Psoas muscle (tissue), 8 donors: Measurements from ENCODE around the gene C2CD2. TPM values are rescaled to one million over a fixed set of nuclear protein-coding genes. Genes with fewer than 3 reads are reported as not detected.

Experiments
- ATAC-seq, 4 donors: fragments of 200-7000 bp; cut with Tn5 transposase; one replicate each; pipeline ENCODE4 v1.9.1; 2020; ENCODE audit warnings: moderate library complexity in 3 of 4, mild to moderate bottlenecking in 2 of 4
- DNase-seq, 2 donors: peaks; one replicate each; pipeline ENCODE4 v3.0.0-alpha.2; 2020
- H3K27ac ChIP-seq: fragments of 200-600 bp; one replicate; pipeline ENCODE4 v1.8.0; 2022
- H3K27me3 ChIP-seq, 3 donors: fragments of 200-600 bp in 1 of 3; one replicate each; pipeline versions ENCODE4 v1.6.1 to v1.8.0; 2013 to 2022; ENCODE audit warnings: low read length in 2 of 3, mild to moderate bottlenecking in 2 of 3, moderate library complexity in 1 of 3; ENCODE audit not compliant: insufficient read depth in 3 of 3
- H3K36me3 ChIP-seq, 2 donors: fragments of 200-600 bp in 1 of 2; one replicate each; pipeline versions ENCODE4 v1.6.1 to v1.8.0; 2013 to 2022; ENCODE audit warnings: low read depth in 1 of 2, mild to moderate bottlenecking in 1 of 2, moderate library complexity in 1 of 2; ENCODE audit not compliant: insufficient read depth in 1 of 2
- H3K4me1 ChIP-seq: fragments of 200-600 bp; one replicate; pipeline ENCODE4 v1.8.0; 2022
- H3K4me3 ChIP-seq: fragments of 200-600 bp; one replicate; pipeline ENCODE4 v1.8.0; 2022; ENCODE audit warnings: mild to moderate bottlenecking
- H3K9me3 ChIP-seq: fragments of 200-600 bp; one replicate; pipeline ENCODE4 v1.8.0; 2022
- CTCF ChIP-seq: fragments of 200-600 bp; IDR thresholded peaks from one replicate; pipeline ENCODE4 v1.8.0; 2022; ENCODE audit warnings: antibody characterized with exemption
- WGBS, 3 donors: extraction: QIAGEN DNeasy Blood & Tissue Kit; methylation state at CpG; one replicate each; pipeline versions ENCODE4 v1.1.6 to v1.1.7; 2013; 5-methylcytosine and 5-hydroxymethylcytosine counted together
- intact Hi-C, 2 donors: fragments of 100-400 bp; cut with DNase I; formaldehyde crosslinking; loops; one replicate each; pipeline versions ENCODE4 v1.11.0 to v1.14.2; 2022
- polyA plus RNA-seq, 3 donors: library from polyadenylated mRNA; stranded (reverse); fragments of 200-250 nt; gene quantifications; one replicate each; pipeline ENCODE4 v1.2.3, GENCODE V29; 2013
- total RNA-seq, 4 donors: library from RNA; stranded (reverse); fragmentation: NEBNext Ultra II Directional in 2 of 4; extraction: Animal tissue kit (Norgen Biotek cat#: 25700) in 2 of 4; gene quantifications; one replicate each; pipeline versions ENCODE4 v1.2.1 to v1.2.4, GENCODE V29; 2021 to 2023
- donor health status: healthy with polysubstance abuse.
- donor health status: DM: no; HTN: no; CAD: no; lungs with moderate emphysema.
- donor health status: Bipolar disorder and iron deficiency.
- donor health status: healthy.
- donor health status: DM: yes; HTN: yes; CAD: no.
- donor health status: DM: no; HTN: no; CAD: no.
- donor health status: DM: no; HTN: no; CAD: no.
- donor health status: DM: yes; HTN: yes; CAD: no.

Gene C2CD2
- total and polyA plus RNA-seq, 7 donors, result 1.6 to 6.6 (median 3.2) TPM

DNA sequence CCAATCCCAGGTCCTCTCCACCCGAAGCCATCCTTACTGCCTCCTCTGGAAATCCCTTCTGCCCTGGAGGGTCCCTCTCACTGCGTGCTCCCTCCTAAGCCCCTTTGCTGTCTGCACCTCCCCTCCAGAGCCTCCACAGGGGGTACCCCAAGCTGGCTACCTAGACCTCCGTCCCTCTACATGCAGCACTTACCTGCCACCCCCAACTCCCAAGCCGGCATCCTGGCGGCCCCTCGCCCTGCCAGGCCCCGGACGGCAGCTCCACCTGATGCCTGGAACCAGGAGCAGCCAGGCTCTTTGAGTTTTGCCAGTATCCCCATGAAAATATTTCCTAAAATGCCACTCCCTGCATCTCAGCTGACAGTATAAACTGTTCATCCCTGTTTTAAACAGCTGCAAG lies 78.7 kb downstream of the C2CD2 start:
- H3K4me1 ChIP-seq, result peaks cover 6% of the 10 kb centered on the region
- intact Hi-C loops, result loop anchor here in 1 of 2 donors (5.0 kb wide), 1 partner anchor 237 kb away; no protein-coding TSS in a partner anchor
- H3K4me3 ChIP-seq, result no peak overlapping the region
- ATAC-seq (no peak), DNase-seq (no peak)
- H3K36me3 ChIP-seq, result no peaks in the 10 kb centered on the region
- H3K27me3 ChIP-seq, result no peaks in the 10 kb centered on the region
- no peak for TF ChIP-seq CTCF
- no peaks in the 10 kb centered on the region for H3K9me3 ChIP-seq
- WGBS, 3 donors, result 92 to 95% (median 92%) methylated on average over 8 of the region's 8 CpGs
- H3K27ac ChIP-seq, result no peak overlapping the region

DNA sequence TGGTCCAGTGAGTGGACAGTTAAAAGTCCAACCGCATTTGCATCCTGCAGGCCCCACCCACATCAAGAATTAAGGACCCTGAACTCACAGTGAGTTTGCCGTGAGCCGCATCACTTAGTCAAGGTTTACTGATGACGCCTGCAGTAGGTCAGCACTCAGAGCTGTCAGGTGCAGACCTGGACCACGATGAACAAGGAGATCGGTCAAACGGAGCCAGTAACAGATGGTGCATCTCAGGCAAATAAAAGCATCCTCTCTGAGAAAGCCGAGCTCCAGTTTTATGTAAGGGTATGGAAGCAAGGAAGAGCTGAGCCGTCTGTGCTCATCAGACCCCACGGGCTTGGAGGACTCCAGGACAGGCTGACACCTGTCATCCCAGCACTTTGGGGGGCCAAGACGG lies 79.2 kb downstream of the C2CD2 start:
- Histone ChIP-seq H3K36me3 (no peaks in the 10 kb centered on the region), H3K4me3 (no peak overlapping the region), H3K27me3 (no peaks in the 10 kb centered on the region), H3K9me3 (no peaks in the 10 kb centered on the region), H3K4me1 (peaks cover 6% of the 10 kb centered on the region), H3K27ac (no peak overlapping the region)
- intact Hi-C loops, result loop anchor here in 1 of 2 donors (5.0 kb wide), 1 partner anchor 238 kb away; no protein-coding TSS in a partner anchor
- ATAC-seq (no peak), DNase-seq (no peak)
- WGBS, 3 donors, result 78 to 88% (median 80%) methylated on average over 11 of the region's 11 CpGs
- TF ChIP-seq CTCF, result no peak

- H3K36me3 ChIP-seq, result no peaks in the 10 kb centered on the region
- H3K27me3 ChIP-seq, result no peaks in the 10 kb centered on the region
- no peak overlapping the region for H3K4me3 ChIP-seq
- no peak for TF ChIP-seq CTCF
- no peaks in the 10 kb centered on the region for H3K9me3 ChIP-seq
- H3K27ac ChIP-seq, result no peak overlapping the region
- DNase-seq (no peak), ATAC-seq (no peak)
- H3K4me1 ChIP-seq, result peaks cover 6% of the 10 kb centered on the region
- 86 to 91% (median 90%) methylated on average over 6 of the region's 6 CpGs for WGBS, 3 donors
- intact Hi-C loops, result no loop called here
These were observed 80.4 kb downstream of the C2CD2 start for GRCh38 chr21:41873426-41873825.

GRCh38 chr21:41873005-41873404 lies 80.8 kb downstream of the C2CD2 start:
- intact Hi-C loops, result no loop called here
- no peaks in the 10 kb centered on the region for H3K9me3 ChIP-seq

More at GRCh38 chr21:41873005-41873404, 80.8 kb downstream of the C2CD2 start:
- TF ChIP-seq CTCF, result no peak
- H3K27me3 ChIP-seq, result no peaks in the 10 kb centered on the region
- WGBS, 3 donors, result 72 to 84% (median 84%) methylated on average over 13 of the region's 13 CpGs
- DNase-seq (no peak), ATAC-seq (no peak)
- no peak overlapping the region for H3K4me3 ChIP-seq
- H3K4me1 ChIP-seq, result peaks cover 6% of the 10 kb centered on the region
- H3K27ac ChIP-seq, result no peak overlapping the region
- H3K36me3 ChIP-seq, result no peaks in the 10 kb centered on the region
